GM19324 (cell line): ENCODE results near the gene PNPLA3.

Experiments used
- ATAC-seq: cut with Tn5 transposase; IDR thresholded peaks from one replicate; pipeline ENCODE4 v1.9.1; 2021; ENCODE audit warnings: mild to moderate bottlenecking, moderate library complexity; ENCODE audit not compliant: unreplicated experiment, low FRiP score

The PNPLA3 gene

GRCh38 chr22:43923631-43924464 is at the start of gene PNPLA3:
PNPLA3 (plus strand) TSS chr22:43923805; CDS start chr22:43923912, 107 bp downstream.
- ATAC-seq: no peak

GRCh38 chr22:43876866-43877509 is 46.6 kb upstream of the PNPLA3 start:
- no peak for ATAC-seq

- ATAC-seq: no peak
Measured at GRCh38 chr22:43878079-43878795, 45.4 kb upstream of the PNPLA3 start.

- no peak for ATAC-seq
Measured at GRCh38 chr22:43878831-43879550, 44.6 kb upstream of the PNPLA3 start.

- ATAC-seq: no peak
Measured at GRCh38 chr22:43879901-43880540, 43.6 kb upstream of the PNPLA3 start.

GRCh38 chr22:43880541-43880991 is 43.0 kb upstream of the PNPLA3 start:
- no peak for ATAC-seq

GRCh38 chr22:43881091-43882061 is 42.2 kb upstream of the PNPLA3 start:
- no peak for ATAC-seq

- ATAC-seq: no peak
Measured at GRCh38 chr22:43882122-43882767, 41.4 kb upstream of the PNPLA3 start.

- no peak for ATAC-seq
Measured at GRCh38 chr22:43883012-43883661, 40.5 kb upstream of the PNPLA3 start.

GRCh38 chr22:43883719-43884415 is 39.7 kb upstream of the PNPLA3 start:
- ATAC-seq: no peak

GRCh38 chr22:43884600-43885318 is 38.8 kb upstream of the PNPLA3 start:
- ATAC-seq: no peak

GRCh38 chr22:43885319-43885671 is 38.3 kb upstream of the PNPLA3 start:
- ATAC-seq: no peak

- no peak for ATAC-seq
Measured at GRCh38 chr22:43885786-43886185, 37.8 kb upstream of the PNPLA3 start.

GRCh38 chr22:43886231-43886630 is 37.4 kb upstream of the PNPLA3 start:
- ATAC-seq: no peak

GRCh38 chr22:43887391-43887790 is 36.2 kb upstream of the PNPLA3 start:
- ATAC-seq: no peak

GRCh38 chr22:43888740-43889139 is 34.9 kb upstream of the PNPLA3 start:
- no peak for ATAC-seq
